Left lung (tissue), 10 donors: Measurements from ENCODE around the gene NLGN3. TPM values are rescaled to one million over a fixed set of nuclear protein-coding genes. Genes with fewer than 3 reads are reported as not detected.

Experiments used
- ATAC-seq: fragments of 200-7000 bp; cut with Tn5 transposase; one replicate; pipeline ENCODE4 v1.9.1; 2020; ENCODE audit warnings: moderate library complexity
- DNase-seq, 4 donors: peaks; one replicate each; pipeline ENCODE4 v3.0.0-alpha.2; 2013 to 2020
- H3K27ac ChIP-seq, 2 donors: fragments of 200-600 bp; sonication (generic) in 1 of 2; one replicate each; pipeline versions ENCODE4 v1.5.0 to v1.8.0; 2020 to 2021
- H3K27me3 ChIP-seq, 2 donors: fragments of 200-600 bp; sonication (generic) in 1 of 2; one replicate each; pipeline versions ENCODE4 v1.5.0 to v1.8.0; 2020 to 2021
- H3K36me3 ChIP-seq, 2 donors: fragments of 200-600 bp; sonication (generic) in 1 of 2; one replicate each; pipeline versions ENCODE4 v1.5.0 to v1.8.0; 2020 to 2021
- H3K4me1 ChIP-seq, 2 donors: fragments of 200-600 bp; one replicate each; pipeline ENCODE4 v1.8.0; 2021
- H3K4me3 ChIP-seq, 2 donors: fragments of 200-600 bp; sonication (generic) in 1 of 2; one replicate each; pipeline versions ENCODE4 v1.5.0 to v1.8.0; 2020 to 2021; ENCODE audit warnings: mild to moderate bottlenecking in 1 of 2
- H3K9me3 ChIP-seq, 2 donors: fragments of 200-600 bp; sonication (generic) in 1 of 2; one replicate each; pipeline versions ENCODE4 v1.5.0 to v1.8.0; 2020 to 2021
- CTCF ChIP-seq, 2 donors: fragments of 200-600 bp; sonication (generic) in 1 of 2; IDR thresholded peaks; one replicate each; pipeline versions ENCODE4 v1.5.0 to v1.8.0; 2021; ENCODE audit warnings: antibody characterized with exemption in 2 of 2
- intact Hi-C, 2 donors: fragments of 100-400 bp; cut with DNase I; formaldehyde crosslinking; loops; one replicate each; pipeline versions ENCODE4 v1.11.2 to v1.14.2; 2022
- polyA plus RNA-seq, 6 donors: library from polyadenylated mRNA; unstranded; fragments of 120-200 nt; gene quantifications; one replicate each; pipeline ENCODE4 v1.2.1, GENCODE V29; 2013; ENCODE audit not compliant: insufficient read length in 6 of 6
- total RNA-seq, 2 donors: library from RNA; stranded (reverse); fragmentation: NEBNext Ultra II Directional; extraction: Animal tissue kit (Norgen Biotek cat#: 25700); gene quantifications; one replicate each; pipeline ENCODE4 v1.2.1, GENCODE V29; 2021
- donor health status: DM: no; HTN: yes; CAD: no.
- donor health status: DM: no; HTN: no; CAD: no.

The NLGN3 gene
- total and polyA plus RNA-seq, 8 donors: 1.0 to 8.4 (median 6.0) TPM

- ATAC-seq (no peak), DNase-seq (no peak)
- no peaks in the 10 kb centered on the region for H3K27me3 ChIP-seq
- no peaks in the 10 kb centered on the region for H3K36me3 ChIP-seq
- no peak for TF ChIP-seq CTCF (IDR thresholded peaks at IDR 0.05)
- no peak overlapping the region for H3K27ac ChIP-seq
- intact Hi-C loops: no loop called here
- H3K4me1 ChIP-seq: peaks cover 3 to 29% of the 10 kb centered on the region in 2 donors
- no peak overlapping the region for H3K4me3 ChIP-seq
- H3K9me3 ChIP-seq: no peaks in the 10 kb centered on the region
Measured at GRCh38 chrX:71107762-71108360, 36.8 kb upstream of the NLGN3 start.

GRCh38 chrX:71109051-71109450 is 35.6 kb upstream of the NLGN3 start:
- Histone ChIP-seq H3K27me3 (no peaks in the 10 kb centered on the region), H3K4me1 (peaks cover 0 to 17% of the 10 kb centered on the region in 2 donors), H3K4me3 (peak overlapping the region in 1 of 2 donors; percentile 36), H3K36me3 (no peaks in the 10 kb centered on the region), H3K9me3 (no peaks in the 10 kb centered on the region), H3K27ac (no peak overlapping the region)
- intact Hi-C loops: no loop called here
- ATAC-seq (no peak), DNase-seq (no peak)
- no peak for TF ChIP-seq CTCF (IDR thresholded peaks at IDR 0.05)

- ATAC-seq: peak; percentile 64
- intact Hi-C loops: no loop called here
Measured at GRCh38 chrX:71111141-71111843, 33.3 kb upstream of the NLGN3 start, which contains the start of gene IL2RG. Gene IL2RG, minus strand, starts transcription at chrX:71111577. Its CDS starts 38 bp downstream, at chrX:71111539.

GRCh38 chrX:71111921-71112431 is 32.7 kb upstream of the NLGN3 start:
- no peak for TF ChIP-seq CTCF (IDR thresholded peaks at IDR 0.05)
- ATAC-seq: no peak
- Histone ChIP-seq H3K4me1 (peaks cover 0 to 10% of the 10 kb centered on the region in 2 donors), H3K9me3 (no peaks in the 10 kb centered on the region), H3K27ac (peak overlapping the region in 1 of 2 donors; percentile 79), H3K36me3 (no peaks in the 10 kb centered on the region), H3K4me3 (peak overlapping the region in 1 of 2 donors; percentile 36), H3K27me3 (no peaks in the 10 kb centered on the region)
- DNase-seq: no peak
- intact Hi-C loops: no loop called here

More at GRCh38 chrX:71111141-71111843, 33.3 kb upstream of the NLGN3 start, which contains the start of gene IL2RG:
- Histone ChIP-seq H3K27me3 (no peaks in the 10 kb centered on the region), H3K4me3 (peak within 1 kb of the TSS in 1 of 2 donors; percentile 36), H3K36me3 (no peaks in the 10 kb centered on the region), H3K9me3 (no peaks in the 10 kb centered on the region), H3K27ac (peak within 1 kb of the TSS; percentile 4 to 79), H3K4me1 (peaks cover 0 to 10% of the 10 kb centered on the region in 2 donors)
- TF ChIP-seq CTCF (IDR thresholded peaks at IDR 0.05): no peak
- DNase-seq: no peak

- no peak for DNase-seq
- Histone ChIP-seq H3K27ac (no peak overlapping the region), H3K4me1 (peaks cover 0 to 15% of the 10 kb centered on the region in 2 donors), H3K4me3 (no peak overlapping the region), H3K27me3 (no peaks in the 10 kb centered on the region), H3K9me3 (no peaks in the 10 kb centered on the region), H3K36me3 (peaks cover 0 to 13% of the 10 kb centered on the region in 2 donors)
- no peak for ATAC-seq
- no peak for TF ChIP-seq CTCF (IDR thresholded peaks at IDR 0.05)
- intact Hi-C loops: no loop called here
Measured at GRCh38 chrX:71117358-71117757, 27.3 kb upstream of the NLGN3 start.
